HUDEP-2 (cell line): Measurements from ENCODE around the gene CASP10.
A peak's percentile ranks its signal among the peaks of the same experiment; 100 is the strongest.
"Not testable (repeated sequence)": the region's sequence is repeated elsewhere in the genome, so short reads cannot be mapped to it uniquely, and the experiment has no call there.

Source experiments
- DNase-seq, 76 experiments: peaks; one replicate each; lab custom pipeline; 2025; ENCODE audit not compliant: unreplicated experiment in 76 of 76; lab: John Stamatoyannopoulos, UW

The CASP10 gene

DNA sequence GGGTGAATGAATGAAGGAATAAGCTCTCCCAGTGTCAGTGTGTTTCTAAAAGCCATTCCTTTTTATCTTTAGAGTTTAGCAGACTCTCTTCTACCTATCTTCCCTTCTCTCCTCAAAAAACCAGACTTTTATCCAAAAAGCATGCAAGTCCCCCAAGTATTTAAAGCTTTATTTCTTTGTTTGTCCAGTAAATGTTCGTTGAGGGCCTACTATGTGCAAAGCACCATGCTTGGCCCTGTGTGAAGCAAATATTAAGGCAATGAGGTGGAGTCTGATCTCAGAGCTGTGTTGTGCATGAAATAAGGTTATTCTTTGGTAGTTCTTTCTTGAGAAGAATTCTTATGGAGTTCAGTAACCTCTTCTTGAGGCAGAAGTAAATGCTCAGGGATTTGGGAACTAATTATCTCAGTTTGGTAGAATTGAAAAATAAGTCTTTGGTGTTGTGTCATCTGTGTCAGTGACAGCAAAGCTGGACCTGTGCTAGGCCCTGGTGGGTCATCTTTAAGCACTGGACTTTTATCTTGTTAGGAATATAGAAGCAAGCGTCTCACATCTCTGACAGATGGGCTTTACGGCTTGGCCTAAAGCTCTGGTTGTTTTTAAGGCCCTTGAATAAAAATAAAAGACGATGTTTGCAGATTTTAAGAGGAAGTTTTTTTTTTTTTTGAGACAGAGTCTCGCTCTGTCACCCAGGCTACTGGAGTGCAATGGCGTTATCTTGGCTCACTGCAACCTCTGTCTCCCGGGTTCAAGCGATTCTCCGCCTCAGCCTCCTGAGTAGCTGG is 28.1 kb upstream of the CASP10 start:
- DNase-seq, result no peak

DNA sequence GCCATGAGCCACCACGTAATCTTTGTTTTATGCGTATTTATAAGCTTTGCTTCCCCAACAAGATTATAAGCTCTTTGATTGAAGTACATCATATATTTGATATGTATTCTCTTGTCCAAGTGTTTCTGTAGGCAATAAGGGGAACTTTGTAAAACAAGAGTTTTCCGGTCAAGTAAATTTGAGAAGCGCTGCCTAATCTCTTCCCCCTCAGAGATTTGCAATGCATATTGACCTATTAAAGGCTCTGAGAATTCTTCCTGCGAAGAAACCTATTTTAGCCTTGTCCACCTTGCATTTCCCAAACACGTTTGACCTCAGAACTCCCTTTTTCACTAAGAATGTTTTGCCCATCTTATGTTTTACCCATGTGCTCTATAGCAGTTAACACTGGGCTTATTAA is 26.9 kb upstream of the CASP10 start:
- no peak for DNase-seq

DNA sequence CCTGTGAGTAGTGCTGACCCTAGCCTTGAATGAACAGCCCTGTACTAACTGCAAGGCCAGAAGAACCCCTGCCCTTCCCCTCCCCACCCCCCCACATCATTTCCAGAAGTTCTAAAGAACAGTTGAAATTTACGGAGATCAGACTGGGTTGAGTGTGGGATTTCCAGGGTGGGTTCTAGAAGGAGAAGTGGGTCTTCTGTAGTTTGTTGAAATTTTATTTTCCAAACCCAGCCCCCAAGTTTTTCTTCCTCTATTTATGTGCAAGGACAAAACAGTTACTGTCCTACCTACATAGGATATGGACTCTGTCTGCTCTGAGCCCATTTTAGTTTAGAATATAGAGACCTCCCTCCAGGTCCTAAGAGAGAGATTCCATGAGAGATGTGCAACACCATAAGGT is 26.3 kb upstream of the CASP10 start:
- DNase-seq, result no peak

DNA sequence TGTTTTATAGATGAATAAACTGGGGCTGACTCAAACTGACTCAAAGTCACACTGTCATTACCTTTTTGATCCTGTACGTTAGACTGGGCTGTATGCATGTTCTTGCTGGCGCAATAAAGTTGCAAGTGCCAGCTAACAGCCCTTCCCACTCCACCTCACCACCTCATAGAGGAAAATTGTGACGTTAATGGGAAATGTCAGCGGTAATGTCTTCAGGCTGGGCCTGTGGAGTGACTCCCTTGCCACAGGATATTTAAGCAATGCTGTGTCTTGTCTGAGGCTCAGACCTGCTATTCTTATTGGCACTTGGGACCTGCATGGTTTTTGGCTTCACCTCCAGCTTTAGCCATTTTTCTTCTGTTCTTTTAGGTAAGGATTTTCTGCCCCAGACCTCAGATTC is 25.2 kb upstream of the CASP10 start:
- DNase-seq, result peak in 2 of 76 experiments; percentile 29 to 43

DNA sequence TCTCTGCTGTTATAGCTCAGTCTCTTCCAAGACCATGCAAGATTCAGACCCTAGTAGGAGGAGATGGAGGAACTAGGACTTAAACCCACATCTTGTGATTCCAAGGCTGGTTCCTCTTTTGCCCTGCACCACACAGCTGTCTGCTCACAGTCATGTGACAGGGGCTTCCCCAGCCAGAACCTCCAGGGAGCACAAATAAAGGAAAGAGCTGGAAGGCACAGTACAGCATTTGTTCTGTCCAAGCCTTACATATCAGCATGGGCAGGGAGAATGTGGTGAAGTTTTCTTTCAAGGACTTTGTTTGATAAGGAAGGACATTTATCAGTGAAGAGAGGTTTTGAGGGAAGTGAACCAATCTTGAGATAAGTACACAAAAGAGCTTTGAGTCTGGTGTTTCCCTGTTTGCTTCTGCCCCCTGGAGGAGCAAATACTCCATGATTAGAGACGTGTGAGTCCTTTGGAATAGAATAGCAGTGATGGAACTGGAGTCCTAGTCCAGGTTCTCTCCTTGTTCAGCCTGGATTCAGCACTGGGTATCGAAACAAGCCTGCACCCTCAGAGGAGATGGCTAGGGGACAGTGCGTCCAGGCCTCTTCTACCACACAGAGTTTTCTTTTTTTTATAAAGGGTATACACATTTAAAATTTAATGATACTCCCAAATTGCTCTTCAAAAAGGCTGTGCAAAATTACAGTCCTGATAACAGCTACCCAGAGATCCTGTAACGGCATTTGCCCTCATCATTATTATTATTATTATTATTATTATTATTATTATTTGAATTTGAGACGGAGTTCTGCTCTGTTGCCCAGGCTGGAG is 24.6 kb upstream of the CASP10 start:
- peak in 74 of 76 experiments; percentile 36 to 96 (median 79) for DNase-seq

DNA sequence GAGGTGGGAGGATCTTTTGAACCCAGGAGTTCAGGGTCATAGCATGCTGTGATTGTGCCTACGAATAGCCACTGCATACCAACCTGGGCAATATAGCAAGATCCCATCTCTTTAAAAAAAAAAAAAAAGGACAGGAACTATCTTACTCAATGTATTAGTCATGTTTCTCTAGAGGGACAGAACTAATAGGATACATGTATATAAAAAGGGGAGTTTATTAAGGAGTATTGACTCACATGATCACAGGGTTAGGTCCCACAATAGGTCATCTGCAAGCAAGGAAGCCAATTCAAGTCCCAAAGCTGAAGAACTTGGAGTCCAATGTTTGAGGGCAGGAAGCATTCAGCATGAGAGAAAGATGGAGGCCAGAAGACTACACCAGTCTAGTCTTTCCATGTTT is 18.8 kb upstream of the CASP10 start:
- DNase-seq, result no peak

DNA sequence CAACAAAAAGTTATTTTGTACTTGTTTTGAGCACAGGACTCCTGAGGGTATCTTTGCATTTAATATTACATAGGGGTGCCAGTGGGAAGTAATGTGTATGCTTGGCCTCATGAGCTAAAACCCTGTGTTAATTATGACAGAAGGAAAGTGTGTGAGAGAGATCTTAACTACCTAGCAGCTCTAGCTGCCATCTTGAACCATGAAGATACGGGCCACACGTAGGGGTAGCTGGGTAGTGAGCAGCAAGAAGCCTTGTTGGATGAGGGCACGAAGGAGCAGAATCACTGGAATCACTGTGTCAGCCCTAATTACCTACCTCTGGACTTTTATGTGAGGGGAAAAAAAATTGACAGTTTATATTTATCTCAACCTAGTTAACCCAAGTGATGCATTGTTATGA is 15.4 kb upstream of the CASP10 start:
- DNase-seq, result no peak

DNA sequence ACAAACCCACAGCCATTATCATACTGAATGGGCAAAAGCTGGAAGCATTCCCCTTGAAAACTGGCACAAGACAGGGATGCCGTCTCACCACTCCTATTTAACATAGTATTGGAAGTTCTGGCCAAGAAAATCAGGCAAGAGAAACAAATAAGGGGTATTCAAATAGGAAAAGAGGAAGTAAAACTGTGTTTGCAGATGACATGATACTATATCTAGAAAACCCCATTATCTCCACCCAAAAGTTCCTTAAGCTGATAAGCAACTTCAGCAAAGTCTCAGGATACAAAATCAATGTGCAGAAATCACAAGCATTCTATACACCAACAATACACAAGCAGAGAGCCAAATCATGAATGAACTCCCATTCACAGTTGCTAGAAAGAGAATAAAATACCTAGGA is 14.4 kb upstream of the CASP10 start:
- peak in 1 of 76 experiments; percentile 8 for DNase-seq

DNA sequence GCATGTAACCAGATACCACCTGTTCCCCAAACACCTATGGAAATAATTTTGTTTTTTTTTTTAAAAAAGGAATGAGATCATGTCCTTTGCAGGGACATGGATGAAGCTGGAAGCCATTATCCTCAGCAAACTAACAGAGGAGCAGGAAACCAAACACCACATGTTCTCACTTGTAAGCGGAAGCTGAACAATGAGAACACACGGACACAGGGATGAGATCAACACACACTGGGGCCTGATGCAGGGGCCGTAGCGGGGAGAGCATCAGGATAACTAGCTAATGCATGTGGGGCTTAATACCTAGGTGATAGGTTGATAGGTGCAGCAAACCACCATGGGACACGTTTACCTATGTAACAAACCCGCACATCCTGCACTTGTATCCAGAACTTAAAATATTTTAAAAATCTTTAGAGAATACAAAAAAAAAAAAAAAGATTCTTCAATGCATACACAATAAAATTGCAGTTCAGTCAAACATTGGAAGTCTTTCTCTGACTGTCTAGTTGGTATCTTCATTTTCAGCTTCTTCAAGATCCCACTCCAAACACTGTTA is 11.6 kb upstream of the CASP10 start:
- no peak for DNase-seq

DNA sequence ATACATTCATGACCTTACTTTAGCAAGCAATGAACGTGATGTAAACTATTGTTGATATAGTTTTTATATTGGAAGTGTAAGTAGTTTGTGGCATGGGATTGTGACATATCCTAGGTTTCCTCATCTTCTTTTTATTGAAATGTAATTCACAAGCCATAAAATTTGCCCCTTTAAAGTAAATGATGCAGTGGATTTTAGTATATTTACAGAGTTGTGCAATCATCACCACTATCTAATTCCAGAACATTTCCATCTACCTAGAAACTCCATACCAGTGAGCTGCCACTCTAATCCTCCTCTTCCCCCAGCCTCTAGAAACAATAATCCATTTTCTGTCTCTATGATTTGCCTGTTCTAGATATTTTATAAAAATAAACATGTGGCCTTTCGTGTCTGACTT is 10.7 kb upstream of the CASP10 start:
- no peak for DNase-seq

DNA sequence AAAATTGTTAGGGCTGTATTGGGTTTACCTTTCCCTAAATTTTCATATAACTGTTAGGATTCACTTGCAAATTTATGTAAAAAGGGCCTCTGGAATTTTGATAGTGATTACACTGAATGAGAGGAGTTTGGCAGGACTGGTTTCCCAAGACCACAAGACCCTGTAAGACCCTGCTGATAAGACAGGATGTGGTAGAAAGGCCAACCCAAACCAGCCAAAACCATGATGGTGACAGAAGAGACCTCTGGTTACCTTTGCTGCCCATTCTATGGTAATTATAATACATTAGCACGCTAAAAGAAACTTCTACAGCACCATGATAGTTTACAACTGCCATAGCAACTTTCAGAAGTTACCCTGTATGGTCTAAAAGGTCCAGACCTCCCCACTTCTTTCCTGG is 8.3 kb upstream of the CASP10 start:
- no peak for DNase-seq

DNA sequence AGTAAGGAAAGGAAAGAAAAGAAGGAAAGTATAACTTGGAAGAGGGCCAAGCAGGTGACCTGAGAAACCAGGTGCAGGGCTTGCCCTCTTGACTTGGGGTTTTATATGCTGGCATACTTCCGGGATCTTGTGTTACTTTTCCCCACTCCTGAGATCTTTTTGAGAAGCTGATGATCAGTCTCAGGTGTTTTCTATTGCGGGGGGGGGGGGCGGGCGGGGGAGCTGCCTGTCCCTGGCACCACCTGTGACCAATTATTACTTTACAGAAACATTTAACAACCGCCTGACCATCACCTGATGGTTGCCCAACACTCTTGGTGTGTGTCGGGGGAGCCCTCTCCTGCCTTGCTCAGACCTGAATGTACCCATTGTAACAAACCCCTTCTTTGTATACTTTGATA is 6.9 kb upstream of the CASP10 start:
- no peak for DNase-seq

DNA sequence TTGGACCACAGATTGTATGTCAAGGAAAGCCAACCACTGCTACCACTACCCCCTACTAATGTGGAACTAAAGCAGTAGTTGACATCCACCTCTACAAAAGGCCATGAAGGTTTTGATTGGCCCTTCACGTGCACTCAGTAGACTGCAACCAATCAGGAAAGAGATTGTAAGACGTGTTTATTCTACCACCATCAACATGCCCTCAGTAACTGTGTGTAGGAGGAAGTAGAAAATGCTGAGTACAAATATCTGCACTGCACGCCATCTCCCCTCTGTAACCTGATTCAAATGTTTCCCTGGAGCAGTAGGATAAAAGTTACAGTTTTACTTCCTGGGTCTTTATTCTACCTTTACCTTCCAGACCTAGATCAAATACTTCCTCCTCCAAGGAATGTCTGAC is 2.9 kb upstream of the CASP10 start:
- no peak for DNase-seq

DNA sequence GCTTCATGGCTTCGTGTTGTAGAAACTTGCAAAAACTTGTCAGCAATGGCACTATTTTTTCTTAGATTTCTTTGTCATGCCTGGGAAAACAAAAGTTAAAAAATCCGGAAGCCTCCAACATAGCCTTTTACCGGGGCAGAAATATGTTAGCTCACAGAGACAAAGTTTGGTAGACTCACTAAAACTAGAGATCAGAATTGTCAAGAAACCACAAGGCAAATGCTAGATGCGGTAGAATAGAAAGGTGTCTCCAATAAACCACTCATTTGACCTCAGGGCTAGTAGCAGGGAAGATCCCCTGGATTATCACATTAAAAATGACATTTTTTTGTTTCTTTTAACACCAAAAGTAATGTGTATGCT is 405 bp downstream of the CASP10 start:
- peak in 1 of 76 experiments; percentile 47 for DNase-seq

DNA sequence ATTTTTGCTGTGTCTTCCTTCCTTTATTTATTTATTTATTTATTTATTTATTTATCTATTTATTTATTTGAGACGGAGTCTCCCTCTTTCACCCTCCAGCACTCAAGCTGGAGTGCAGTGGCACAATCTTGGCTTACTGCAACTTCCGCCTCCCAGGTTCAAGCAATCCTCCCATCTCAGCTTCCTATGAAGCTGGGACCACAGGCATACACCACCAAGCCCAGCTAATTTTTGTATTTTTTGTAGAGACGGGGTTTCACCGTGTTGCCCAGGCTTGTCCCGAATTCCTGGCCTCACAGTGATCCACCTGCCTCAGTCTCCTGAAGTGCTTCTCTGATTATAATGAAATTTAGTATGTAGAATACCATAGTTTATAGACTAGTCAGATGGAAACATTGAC is 894 bp downstream of the CASP10 start:
- DNase-seq, result peak in 8 of 76 experiments; percentile 1 to 31 (median 16)

DNA sequence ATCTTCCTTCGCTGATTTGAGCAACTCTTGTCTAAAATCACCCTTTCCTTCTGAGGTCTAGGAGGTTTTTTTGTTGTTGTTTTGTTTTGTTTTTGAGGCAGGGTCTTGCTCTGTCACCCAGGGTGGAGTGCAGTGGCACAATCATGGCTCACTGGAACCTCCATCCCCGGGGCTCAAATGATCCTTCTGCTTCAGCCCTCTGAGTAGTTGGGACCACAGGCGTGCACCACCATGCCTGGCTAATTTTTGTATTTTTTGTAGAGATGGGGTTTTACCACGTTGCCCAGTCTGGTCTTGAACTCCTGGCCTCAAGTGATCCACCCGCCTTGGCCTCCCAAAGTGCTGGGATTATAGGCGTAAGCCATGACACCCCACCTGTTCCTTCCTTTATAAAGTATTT is 1.3 kb downstream of the CASP10 start:
- DNase-seq, result not testable (repeated sequence)

DNA sequence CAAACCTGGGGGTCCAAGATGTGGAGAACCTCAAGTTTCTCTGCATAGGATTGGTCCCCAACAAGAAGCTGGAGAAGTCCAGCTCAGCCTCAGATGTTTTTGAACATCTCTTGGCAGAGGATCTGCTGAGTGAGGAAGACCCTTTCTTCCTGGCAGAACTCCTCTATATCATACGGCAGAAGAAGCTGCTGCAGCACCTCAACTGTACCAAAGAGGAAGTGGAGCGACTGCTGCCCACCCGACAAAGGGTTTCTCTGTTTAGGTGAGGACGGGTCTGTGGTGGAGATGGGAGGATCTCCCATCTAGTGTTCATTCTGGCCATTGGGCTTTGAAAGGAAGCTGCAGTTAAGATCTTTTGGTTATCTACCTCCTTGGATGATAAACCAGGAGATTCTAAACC is 2.9 kb downstream of the CASP10 start:
- no peak for DNase-seq

DNA sequence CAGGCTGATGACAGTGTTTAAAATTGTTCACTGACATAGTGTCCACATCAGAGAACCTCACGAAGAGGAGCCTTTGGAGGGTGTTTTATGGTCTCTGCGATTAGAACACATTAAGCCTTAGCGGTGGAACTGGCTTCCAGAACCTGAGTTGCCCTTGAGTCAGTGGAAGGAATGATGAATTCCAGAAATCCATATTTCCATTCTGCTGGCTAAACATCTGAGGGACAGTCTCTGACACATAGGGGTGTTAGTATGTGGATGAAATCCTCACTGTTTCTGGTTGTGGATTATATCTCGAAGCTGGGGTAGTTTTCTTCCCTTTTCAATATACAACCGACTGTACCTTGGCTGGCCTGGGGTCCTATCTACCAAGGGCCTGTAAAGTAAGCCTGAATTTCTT is 4.0 kb downstream of the CASP10 start:
- no peak for DNase-seq

DNA sequence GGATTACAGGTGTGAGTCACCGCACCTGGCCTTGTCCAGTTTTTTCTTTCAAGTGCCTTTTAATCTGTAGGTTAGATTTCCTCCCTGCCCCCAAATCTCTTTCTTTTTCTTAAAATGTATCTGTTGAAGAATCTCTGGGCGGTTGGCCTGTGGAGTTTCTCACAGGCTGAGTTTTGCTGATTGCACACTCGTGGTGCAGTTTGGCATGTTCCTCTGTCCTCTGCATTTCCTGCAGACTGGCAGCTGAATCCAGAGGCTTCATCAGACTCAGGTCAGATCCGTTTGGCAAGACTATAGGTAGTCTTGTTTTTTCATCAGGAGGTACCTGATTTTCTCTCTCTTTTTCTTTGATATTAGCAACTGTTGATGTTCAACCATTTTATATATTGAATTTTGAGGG is 5.5 kb downstream of the CASP10 start:
- DNase-seq, result no peak

DNA sequence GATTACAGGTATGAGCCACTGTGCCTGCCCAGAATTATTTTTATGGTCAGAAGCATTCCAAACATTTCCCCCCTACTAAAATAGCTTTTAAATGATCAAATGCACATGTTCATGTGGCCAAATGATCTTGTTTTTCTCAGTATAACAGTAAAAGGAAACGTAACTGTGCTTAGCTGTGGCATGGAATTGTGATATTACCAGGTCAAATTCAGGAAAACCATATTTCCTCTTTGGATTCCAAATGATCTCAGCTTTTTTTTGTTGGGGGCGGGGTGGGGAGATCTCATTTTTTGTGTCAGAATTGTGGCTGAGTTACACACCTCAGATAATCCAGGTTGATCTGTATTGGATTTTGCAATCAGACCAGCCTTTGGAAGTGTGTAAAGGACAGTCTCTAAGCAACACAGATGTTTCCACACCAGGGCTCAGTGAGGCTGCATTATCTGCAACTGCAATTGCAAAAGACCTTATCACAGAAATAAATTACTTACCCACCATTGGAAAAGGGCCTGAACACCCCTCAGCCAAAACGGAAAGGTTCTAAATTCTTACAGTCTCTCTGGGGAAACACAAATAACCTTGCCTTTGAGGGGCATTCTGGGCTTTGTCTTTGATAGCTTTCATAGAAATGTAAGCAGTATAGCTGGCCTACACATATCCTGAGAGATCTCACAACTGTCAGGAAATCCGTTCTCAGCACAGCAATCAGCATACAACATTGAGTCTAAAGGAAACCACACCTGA is 8.4 kb downstream of the CASP10 start:
- peak in 4 of 76 experiments; percentile 5 to 22 (median 10) for DNase-seq

DNA sequence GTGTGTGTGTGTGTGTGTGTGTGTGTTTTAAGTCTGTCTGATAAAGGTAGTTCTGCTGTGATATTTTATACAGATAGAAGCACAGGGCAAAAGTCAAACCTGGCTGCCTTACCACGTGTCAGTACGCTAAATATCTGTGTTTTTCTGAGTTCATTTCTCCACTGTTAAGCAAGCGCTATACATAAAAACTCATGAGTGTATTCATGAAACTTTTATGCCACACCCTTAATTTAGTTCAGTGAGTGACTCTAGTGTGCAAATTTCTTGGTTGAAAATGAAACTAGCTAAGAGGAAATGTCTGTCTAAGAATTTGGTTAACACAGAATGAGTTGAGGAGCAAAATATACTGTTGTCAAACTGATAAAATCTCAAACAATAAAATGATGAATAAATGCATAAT is 11.2 kb downstream of the CASP10 start:
- no peak for DNase-seq
